GM21367 (cell line): ENCODE results near the gene FHIT.

ENCODE experiments used
- ATAC-seq: cut with Tn5 transposase; IDR thresholded peaks from one replicate; pipeline ENCODE4 v1.9.1; 2021; ENCODE audit not compliant: unreplicated experiment

Gene FHIT

DNA sequence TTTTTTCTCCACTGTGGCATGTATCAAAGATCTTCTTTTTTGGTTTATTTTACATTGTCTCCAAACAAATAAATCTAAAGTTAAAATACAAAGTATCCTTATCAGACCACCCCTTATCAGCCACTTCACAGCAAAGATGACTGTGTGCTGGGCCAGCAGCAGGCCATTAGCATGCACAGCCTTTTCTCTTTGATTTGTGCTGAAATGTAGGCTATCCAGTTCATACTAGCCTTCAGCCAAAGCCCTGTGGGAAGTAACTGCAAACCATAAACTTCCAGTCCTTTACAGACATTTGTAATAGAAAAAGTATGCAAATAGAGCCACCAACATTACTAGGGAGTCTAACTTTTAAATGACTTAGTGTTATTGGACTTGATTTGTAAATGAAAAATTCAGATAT is 816.3 kb downstream of the FHIT start:
- ATAC-seq, result no peak

DNA sequence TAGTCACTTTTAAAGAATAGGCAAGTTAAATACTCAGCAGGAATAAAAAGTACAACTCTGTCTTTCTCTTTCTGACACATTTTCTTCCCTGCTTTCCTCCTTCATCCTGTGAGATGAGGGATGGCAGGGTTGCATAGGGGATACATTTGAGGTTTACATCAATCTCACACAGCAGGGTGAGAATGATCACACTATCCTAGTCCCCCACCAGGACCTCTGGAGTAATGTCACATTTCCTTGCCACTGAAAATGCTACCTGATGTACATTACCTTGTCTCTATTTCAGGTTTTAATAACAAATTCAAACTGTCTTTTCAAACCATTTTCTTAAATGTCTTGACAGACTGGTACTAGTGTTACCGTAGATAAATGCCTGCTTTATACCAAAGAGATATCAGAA is 816.9 kb downstream of the FHIT start:
- no peak for ATAC-seq

DNA sequence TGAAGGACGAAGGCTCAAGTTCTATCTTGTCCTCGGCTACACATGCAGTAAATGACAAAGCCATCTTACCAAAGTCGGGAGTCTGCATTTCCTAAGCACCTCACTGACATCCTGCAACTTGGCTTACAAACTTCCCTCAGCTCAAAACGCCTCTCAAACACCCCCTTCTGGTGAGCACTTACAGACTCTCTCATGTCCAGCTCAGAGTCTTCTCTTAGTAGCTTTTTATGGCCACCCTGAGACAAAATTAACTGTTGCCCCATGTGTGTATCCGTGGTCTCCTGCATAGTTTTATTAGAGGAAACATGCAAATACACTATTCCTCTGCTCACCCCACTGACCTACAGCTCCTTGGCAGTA is 819.7 kb downstream of the FHIT start:
- ATAC-seq, result no peak

DNA sequence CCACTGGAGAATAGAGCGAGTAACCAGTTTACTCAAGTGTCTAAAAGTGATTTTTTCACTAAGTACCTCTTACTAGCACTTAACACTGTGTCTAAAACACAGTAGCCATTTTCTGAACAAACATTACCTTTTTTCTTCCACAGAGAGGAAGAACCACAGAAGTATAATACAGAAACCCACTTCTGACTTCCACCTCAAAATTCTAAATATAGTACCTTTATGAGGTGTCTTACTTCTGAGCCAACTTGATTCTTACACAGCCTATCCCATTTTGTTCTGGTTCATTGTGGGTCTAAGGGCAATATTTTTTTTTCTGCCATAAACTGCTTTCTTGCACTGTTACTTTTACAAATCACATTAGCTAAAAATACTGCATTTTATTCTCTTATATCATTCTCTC is 821.0 kb downstream of the FHIT start:
- ATAC-seq, result no peak

DNA sequence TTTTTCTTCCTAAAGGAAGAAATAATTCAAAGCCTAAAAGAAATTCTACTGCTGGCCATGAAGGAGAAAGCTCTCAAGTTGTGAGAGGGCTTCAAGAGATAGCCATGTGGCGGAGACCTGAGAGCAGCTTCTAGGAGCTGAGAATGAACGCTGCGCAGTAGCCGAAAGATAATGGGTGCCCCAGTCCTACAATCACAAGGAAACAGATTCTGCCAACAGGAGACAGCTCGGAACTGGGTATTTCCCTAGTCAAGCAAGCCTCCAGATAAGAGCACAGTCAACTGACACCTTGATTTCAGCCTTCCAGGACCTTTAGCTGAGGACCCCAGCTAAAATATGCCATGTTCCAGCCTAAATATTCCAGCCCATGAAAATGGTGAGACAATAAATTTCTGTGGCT is 824.1 kb downstream of the FHIT start:
- no peak for ATAC-seq

DNA sequence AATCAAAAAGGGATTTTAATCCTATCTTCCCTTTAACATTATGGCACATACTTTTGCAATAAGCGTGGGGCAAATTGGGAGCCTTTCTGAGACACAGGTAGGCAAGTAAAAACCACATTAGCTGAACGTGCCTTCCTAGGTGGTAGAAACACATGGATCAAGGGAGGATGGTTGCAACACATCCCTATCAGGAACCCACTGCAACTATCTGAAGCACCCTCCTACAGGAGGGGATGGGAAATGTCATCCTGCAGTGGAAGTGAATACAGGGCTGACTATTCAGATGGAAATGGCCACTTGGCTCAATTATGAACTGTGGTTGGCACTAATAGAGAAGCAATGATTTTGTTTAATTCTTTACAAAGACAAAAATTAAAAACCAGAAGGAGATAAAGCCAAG is 826.3 kb downstream of the FHIT start:
- no peak for ATAC-seq

DNA sequence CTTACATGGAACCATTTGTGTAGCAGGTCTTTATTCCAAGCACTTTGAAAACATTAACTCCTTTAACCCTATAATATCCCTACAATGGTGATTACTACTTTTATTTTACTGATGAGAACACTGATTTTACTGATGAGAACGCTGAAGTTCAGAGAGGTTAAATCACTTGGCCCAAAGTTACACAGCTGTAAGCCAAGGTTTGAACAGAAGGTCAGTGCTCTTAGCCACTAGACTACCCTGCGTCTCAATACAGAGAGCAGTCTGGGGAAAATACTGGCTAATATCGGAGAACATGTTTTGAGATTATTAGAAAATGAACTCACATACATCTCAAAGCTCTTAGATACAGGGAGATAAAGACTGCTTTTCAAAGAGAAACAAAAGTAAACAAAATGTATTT is 827.2 kb downstream of the FHIT start:
- ATAC-seq, result no peak

DNA sequence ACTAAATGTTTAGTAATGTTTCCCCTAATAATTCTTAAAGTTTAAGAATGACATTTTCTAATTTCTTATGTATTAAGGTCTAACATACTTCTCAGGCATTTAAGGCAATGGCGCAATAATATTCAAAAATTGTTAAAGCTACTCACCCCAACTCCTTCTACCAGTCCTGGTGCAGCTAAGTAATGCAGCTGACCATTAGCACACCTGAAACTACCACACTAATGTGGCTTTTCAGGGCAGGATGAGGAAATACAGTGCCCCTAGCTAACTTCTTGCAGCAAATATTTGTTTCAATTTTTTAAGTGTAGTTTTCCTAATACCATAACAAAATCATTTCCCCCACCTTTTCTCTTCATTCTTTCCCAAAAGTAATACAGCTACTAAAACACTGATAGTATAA is 827.7 kb downstream of the FHIT start:
- ATAC-seq, result no peak

DNA sequence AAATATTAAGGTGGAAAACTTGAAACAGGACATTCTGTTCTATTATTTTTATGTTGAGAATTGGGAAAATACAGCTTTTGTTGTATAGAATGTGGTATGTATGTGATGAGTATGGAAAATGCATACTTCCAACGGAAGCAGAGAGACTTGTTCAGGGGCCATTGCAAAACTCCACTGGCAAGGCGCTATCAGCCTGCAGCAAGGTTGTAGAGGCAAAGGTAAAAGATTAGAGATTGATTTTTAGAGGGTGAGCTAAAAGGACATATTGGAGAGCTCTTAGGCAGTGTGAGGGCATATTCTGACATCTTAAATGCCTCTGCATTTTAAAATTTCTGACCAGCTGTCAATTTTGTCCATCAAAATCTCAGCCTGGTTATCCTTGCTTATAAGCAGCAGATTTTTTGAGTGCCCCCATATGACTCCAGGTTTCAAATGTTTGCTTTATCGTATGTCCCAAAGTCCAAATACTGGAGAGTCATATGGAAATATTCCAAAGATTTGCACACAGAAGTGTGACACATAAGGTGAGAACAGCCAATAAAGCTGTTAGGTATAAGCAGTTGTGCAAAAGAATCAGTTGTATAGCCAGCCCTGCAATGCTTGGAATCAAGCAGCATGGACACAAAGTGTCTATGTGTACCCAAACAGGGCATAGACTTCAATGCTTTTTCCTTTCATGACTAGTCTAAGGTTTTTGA is 829.4 kb downstream of the FHIT start:
- no peak for ATAC-seq

DNA sequence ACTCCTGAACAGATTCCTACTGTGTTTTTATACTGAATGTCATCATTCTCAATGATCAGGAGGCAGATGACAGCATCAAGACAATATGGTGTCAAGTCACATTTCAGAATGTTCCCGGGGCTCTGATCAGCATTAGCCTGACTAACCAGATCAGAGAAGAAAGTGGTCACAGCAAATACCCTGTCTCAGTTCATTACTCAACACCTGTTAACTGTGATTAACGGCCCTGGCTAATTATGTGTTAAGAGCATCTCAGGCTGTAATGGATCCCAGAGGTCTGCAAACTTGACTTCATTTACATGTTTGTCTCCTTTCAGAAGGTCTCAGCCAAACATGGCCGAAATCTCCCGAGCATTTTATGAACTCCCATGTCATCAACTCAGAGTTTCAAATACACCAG is 833.7 kb downstream of the FHIT start:
- no peak for ATAC-seq

DNA sequence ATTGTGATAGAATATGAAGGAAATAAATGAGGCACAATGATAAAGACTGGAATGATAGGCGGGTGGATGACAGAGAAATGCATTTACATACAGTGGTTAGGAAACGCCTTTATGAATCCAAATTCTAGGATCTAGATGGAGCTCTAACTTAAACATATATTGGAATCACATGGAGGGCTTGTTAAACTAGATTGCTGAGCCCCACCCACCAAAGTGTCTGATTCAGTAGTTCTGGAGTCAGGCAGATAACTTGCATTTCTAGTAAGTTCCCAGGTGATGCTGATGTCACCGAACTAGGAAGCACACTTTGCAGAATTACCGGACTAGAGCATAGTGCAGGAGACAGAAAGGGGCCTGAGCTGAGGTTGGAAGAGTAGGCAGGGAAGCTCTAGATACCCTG is 837.2 kb downstream of the FHIT start:
- ATAC-seq, result no peak

DNA sequence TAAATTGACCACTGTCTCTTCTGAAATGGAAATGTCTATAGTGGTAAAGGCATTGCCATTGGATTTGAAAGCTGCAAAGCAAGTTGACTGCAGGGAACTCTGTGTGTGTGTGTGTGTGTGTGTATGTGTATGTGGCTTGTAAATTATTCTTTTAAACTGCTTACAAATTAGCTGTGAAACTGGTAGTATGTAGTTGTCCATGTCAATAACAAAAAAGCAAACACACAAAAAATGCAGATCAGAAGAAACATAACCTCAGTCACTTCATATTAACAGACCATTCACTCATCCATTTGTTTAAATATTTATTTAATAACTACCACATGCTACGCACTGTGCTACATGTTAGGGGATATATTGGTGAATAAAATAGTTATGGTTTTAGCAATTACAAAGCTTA is 837.7 kb downstream of the FHIT start:
- ATAC-seq, result no peak

DNA sequence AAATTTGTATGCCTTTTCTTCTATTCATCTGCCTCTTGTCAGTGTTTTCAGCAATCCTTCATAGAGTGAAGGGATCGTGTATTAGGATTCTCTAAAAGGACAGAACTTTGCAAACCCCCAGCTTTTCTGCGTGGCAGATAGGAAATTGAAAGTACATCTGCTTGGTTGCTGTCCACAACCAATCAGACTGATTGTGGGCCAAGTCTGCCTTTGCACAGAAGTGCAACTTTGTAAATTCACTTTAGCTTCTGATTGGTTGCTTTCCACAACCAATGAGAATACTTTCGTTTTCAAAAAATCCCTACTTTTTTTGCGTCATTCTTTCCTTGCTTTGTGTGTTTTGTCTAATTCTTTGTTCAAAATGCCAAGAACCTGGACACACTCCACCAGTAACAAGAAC is 847.4 kb downstream of the FHIT start:
- no peak for ATAC-seq

DNA sequence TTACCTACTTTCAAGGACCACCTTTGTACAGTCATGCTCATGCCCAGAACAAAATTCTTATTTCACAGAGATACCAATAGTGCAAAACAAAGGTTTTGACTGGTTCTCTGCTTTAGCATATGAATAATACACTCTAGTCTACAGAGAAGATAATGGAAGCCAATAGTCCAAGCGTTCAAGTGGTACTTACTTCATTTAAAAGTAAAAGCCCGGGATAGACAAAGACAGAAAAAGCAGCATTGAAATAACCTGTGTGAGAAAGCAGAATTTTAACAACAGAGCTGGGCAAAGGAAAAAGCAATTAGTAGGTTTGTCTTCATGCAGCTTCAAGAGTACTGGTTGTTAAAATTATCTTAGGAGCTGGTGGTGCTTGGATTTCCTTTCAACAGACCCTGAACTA is 848.3 kb downstream of the FHIT start:
- ATAC-seq, result no peak

DNA sequence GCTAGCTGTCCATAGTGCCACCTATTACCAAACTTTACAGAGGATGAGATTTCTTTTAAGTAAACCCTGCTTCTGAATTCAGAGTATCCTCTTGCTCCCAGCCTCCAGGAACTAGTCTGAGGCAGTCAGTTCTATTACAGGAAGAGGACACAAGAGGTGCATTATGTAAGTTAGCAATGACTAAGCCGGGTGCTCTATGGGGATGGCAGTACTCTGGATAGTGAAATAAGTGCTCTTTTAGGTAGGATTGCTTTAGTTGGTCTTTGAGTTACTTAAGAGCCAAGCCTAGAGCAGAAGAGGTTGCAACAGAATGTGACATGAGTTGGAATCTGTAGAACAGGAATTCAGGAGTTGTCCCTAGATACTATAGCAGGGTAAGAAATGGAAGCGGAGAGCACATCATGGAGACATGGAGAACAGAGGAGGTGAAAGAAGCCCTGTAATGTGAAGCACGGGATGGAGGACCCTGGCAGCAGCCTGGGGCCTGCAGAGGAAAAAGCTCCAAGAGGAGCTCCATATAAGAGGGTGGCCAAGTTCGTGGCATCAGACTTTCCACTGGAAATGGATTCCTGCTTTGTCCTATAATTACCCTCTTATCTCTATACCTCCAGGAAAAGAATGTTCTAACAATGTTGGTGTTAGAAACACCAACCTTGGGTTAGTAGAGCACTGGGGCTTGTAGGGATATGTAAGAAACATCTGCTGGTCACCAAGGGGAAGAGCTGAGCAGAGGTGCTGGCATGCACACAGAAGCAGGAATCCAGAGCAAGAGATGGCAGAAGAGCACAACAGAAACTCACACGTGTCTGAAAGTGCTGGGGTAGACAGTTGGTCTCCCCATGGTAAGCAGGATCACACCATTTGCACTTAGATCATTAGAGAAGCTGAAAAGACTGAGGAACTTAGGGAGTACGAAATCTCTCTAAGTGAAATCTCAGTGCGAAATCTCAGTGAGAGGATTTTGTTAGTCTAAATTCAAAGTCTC is 851.1 kb downstream of the FHIT start:
- ATAC-seq, result no peak

DNA sequence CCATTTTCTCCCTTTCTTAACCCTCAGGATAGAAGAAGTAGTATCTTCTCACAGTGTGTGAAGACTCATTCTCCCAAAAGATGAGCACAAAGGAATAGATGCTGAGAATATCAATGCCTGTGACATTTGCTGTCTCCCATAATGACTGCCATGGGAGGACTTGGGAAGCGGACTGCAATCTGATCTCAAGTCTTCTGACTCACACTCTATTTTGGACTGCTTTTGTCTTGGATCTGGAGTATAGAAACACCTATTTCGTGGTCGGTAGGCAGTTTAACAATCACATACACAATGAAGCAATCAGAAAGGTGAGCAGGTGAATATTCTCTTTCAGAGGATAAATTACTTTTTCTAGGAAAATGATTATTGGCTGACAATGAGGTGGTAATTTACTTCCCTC is 852.0 kb downstream of the FHIT start:
- ATAC-seq, result no peak

DNA sequence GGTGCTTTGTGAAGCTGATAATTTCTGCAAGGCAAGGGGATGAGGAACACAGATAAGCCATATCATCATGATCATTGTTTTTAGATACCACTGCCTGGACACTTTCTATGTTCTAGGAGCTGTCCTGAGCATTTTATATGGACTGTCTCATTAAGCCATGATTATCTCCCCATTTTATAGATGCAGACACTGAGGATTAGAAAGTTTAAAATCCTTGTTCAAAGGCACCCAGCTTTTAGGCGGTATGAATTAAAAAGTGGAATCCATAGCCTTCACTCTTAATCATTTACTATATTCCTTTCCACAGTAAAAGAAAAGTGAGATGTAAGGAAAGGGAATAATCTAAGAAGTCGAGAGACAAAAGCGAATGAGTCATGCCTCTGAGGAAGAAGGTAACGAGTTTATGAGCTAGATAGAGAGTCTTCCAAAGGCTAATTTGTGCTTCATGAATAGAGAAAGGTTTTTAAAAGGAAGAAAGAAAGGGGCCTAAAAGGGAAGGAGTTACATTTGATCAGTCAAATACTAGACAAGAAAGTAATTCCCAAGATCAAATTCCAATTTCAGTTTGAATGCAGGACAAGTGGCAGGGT is 856.0 kb downstream of the FHIT start:
- ATAC-seq, result no peak

DNA sequence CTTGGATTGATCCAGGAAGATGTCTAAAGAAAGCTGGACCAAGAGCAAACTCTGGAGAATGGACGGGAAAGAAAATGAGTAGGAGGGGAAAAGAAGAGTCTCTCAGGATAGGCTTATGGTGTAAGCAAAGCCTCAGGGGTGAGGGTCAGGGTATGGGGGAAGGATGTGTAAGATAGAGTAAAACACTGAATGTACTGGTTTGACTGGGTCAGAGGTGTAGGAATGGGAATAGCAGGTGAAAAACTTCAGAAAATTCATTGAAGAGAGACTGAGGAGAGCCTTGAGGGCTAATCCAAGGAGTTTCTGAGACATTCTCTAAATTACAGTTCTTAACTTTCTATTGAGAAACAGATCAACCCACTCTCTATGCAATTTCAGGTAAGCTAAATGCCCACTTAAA is 857.3 kb downstream of the FHIT start:
- ATAC-seq, result no peak

DNA sequence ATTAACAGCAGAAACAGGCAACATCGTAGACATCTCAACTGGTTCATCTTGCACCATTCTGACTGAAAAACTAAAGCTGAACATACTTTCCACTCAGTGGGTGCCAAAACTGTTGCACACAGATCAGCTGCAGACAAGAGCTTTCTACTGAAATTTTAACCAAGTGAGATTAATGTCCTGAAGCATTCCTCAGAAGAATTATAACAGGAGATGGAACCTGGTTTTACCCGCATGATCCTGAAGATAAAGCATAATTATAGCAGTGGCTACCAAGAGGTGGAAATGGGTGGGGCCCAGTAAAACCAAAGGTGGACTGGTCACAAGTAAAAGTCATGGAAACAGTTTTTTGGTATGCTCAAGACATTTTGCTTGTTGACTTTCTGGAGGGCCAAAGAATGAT is 858.8 kb downstream of the FHIT start:
- no peak for ATAC-seq

DNA sequence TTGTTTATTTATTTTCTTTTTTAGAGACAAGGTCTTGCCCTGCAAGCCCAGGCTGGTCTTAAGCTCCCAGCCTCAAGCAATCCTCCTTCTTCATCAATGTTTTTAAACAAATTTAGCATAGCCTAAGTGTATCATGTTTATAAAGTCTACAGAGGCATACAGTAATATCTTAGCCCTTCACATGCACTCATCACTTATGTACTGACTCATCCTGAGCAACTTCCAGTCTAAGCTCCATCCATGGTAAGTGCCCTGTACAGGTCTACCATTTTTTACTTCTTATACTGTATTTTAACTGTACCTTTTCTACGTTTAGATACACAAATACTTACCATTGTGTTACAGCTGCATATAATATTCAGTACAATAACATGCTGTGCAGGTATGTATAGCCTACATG is 860.0 kb downstream of the FHIT start:
- no peak for ATAC-seq

DNA sequence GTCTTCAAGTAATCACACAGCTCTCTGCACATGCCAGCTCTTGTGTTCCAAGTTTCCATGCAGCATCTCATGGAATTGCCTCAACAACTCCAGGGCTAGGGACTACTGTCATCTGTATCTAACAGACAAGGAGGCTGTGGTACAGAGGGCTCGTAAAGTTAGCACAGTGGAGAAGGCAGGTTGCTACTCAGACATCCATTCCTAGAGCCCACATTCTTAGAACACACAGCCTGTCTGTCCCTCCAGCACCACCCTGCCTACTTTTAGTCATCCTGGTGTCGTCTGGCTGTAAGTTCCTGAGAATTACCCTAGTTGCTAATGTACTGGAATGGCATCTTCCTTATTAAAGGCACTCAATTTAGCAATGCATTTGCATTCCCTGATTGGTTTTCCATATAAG is 862.5 kb downstream of the FHIT start:
- ATAC-seq, result no peak

DNA sequence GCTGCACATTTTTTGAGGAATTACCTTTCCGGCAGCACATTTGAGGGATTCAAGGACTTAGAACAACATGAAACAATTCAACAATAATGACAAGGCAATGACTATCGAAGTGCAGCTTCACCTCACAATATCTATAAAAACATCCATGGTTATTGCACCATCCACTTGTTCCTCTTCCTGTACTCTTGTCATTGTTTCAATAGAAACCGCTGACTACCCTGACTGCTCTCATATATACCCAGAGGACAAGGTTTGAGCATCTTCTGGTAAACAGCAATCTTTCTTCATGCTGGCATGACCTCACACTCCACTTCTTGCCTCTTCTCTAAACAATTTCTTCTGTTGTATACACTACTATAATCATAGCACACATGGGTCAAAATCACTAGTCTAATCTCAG is 864.9 kb downstream of the FHIT start:
- ATAC-seq, result no peak
